Erythroblast (primary cell): ENCODE data around the gene PRUNE1.

Experiments used
- GATA1 ChIP-seq: IDR thresholded peaks from 2 replicates; pipeline ENCODE4 v1.6.1; 2011; ENCODE audit warnings: low read depth, mild to moderate bottlenecking, control low read depth, low read length, moderate library complexity
- POLR2A ChIP-seq: IDR thresholded peaks from 2 replicates; pipeline ENCODE4 v1.6.1; 2011; ENCODE audit warnings: mild to moderate bottlenecking, low read length

DNA sequence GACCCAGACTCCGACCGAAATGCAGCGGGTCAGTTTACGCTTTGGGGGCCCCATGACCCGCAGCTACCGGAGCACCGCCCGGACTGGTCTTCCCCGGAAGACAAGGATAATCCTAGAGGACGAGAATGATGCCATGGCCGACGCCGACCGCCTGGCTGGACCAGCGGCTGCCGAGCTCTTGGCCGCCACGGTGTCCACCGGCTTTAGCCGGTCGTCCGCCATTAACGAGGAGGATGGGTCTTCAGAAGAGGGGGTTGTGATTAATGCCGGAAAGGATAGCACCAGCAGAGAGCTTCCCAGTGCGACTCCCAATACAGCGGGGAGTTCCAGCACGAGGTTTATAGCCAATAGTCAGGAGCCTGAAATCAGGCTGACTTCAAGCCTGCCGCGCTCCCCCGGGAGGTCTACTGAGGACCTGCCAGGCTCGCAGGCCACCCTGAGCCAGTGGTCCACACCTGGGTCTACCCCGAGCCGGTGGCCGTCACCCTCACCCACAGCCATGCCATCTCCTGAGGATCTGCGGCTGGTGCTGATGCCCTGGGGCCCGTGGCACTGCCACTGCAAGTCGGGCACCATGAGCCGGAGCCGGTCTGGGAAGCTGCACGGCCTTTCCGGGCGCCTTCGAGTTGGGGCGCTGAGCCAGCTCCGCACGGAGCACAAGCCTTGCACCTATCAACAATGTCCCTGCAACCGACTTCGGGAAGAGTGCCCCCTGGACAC, 39.8 kb downstream of the PRUNE1 start:
- peak; percentile 30 for TF ChIP-seq POLR2A
- TF ChIP-seq GATA1 = no peak
